ENCODE measurements around the gene FGF1.

FGF1 gene

GRCh38 chr5:142713121-142713706 is 27.3 kb upstream of the FGF1 start:
- TF ChIP-seq CTCF (conservative IDR thresholded peaks at IDR 0.05; ENCODE audit: low read depth, low read length): peak; percentile 80
- peak overlapping the region; percentile 65 for H3K4me3 ChIP-seq (ENCODE audit: low read length)
- DNase-seq (ENCODE audit: low read depth): no peak

GRCh38 chr5:142703153-142703552 is 17.3 kb upstream of the FGF1 start:
- no peak for DNase-seq (ENCODE audit: low read depth)
- H3K4me3 ChIP-seq (ENCODE audit: low read length): no peak overlapping the region
- TF ChIP-seq CTCF (conservative IDR thresholded peaks at IDR 0.05; ENCODE audit: low read depth, low read length): no peak

- DNase-seq (ENCODE audit: low read depth): no peak
- TF ChIP-seq CTCF (conservative IDR thresholded peaks at IDR 0.05; ENCODE audit: low read depth, low read length): no peak
- H3K4me3 ChIP-seq (ENCODE audit: low read length): no peak overlapping the region
These were observed 15.9 kb upstream of the FGF1 start for GRCh38 chr5:142701673-142702311.

- no peak overlapping the region for H3K4me3 ChIP-seq (ENCODE audit: low read length)
- TF ChIP-seq CTCF (conservative IDR thresholded peaks at IDR 0.05; ENCODE audit: low read depth, low read length): no peak
- no peak for DNase-seq (ENCODE audit: low read depth)
These were observed 14.7 kb upstream of the FGF1 start for GRCh38 chr5:142700566-142700965.

GRCh38 chr5:142699184-142699720 is 13.4 kb upstream of the FGF1 start:
- H3K4me3 ChIP-seq (ENCODE audit: low read length): no peak overlapping the region
- peak; percentile 98 for TF ChIP-seq CTCF (conservative IDR thresholded peaks at IDR 0.05; ENCODE audit: low read depth, low read length)
- no peak for DNase-seq (ENCODE audit: low read depth)

- no peak overlapping the region for H3K4me3 ChIP-seq (ENCODE audit: low read length)
- DNase-seq (ENCODE audit: low read depth): no peak
- TF ChIP-seq CTCF (conservative IDR thresholded peaks at IDR 0.05; ENCODE audit: low read depth, low read length): no peak
These were observed 12.7 kb upstream of the FGF1 start for GRCh38 chr5:142698447-142699183.

Data from retinal pigment epithelial cell (primary cell).